Stimulated activated CD8-positive, alpha-beta memory T cell treated with anti-CD3 and anti-CD28 coated beads, Interleukin-2, amount 100 ng/mL, for 1 hour (primary cell): ENCODE measurements around the gene NFIA.

Source experiments
- DNase-seq, 2 donors: peaks; one replicate each; pipeline ENCODE4 v3.0.0-alpha.2; 2020; ENCODE audit warnings: low read depth in 2 of 2

NFIA gene

DNA sequence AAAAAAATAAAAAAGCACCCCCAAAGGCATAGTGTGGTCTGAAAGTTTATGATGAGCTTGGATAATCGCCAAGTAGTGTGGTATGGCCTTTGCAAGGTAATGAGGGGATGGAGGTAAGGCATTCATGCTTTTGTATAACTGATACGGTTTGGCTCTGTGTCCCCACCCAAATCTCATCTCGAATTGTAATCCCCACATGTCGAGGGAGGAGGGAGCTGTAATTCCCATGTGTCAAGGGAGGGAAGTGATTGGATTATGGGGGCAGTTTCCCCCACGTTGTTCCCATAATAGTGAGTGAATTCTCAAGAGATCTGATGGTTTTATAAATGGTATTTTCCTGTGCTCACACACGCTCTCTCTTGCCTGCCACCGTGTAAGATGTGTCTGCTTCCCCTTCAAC lies 215.5 kb downstream of the NFIA start:
- no peak for DNase-seq

DNA sequence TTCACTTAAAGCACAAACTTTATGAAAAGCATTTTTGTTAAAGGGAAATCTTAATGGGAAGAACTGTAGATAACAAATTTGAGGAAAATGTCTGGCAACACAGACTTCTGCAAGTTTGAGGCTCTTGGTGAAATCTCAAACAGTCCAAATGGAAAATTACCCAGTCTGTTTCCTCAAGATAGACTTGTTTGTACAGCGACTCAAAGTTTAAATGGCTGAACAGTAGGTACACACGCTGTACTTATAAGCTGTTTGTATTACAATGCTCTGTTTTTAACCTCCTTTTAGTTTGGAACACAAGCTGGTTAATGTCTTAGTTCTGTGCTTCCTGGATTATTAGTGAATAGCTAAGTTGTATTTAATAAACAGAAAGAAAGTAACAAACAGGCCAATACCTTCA lies 217.1 kb downstream of the NFIA start:
- DNase-seq: no peak

DNA sequence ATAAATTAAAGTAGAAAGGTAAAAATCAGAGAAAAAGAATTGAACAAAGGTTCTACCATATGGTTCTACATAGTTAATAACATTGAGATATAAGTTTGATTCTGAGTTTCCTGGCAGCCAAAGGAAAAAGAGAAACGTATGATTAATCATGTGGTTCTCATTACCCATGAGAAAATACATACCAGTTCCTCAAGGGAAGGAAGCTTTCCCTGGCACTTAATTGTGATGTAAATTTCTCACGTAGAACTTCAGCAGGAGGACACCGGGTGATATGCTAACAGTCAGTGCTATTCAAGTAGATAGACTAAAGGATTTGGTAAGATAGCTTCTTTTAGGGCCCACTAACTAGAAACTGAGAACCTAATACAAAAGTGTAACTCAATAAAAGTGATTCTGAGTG lies 218.5 kb downstream of the NFIA start:
- DNase-seq: no peak

- no peak for DNase-seq
These were observed 219.7 kb downstream of the NFIA start for GRCh38 chr1:61301824-61302657.

DNA sequence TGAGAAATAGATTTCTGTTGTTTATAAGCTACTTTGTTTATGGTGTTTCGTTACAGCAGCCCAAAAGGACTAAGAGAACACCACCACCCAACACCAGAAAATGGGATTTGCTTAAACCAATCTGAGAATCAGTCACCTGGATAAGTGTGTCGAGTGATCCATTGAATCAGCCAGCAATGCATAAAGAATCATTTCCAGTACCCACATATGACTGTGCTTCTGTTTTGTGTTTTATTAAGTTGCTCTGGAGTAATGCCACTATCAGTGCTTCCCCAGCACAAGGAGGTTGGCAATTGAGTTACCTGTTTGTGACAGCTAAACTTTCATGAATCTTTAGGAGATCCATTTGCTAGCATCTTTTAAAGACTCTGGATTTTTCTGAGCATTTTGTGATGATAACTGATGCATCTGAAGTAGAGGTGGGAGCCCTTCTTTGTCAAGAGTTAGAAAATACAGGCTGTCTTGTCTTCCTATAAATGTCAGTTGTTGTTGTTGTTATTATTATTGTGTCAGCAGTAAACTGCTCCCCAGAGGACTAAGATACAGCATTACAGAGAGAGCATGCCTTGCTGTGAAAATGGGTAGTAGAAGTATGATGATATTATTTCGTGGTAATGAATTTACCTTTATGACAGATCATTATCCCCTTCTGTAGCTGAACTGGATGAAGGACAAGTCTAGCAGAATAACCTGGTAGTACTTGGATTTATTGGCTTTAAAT lies 225.2 kb downstream of the NFIA start:
- DNase-seq: no peak

- no peak for DNase-seq
These were observed 227.7 kb downstream of the NFIA start for GRCh38 chr1:61310057-61310456.

- no peak for DNase-seq
These were observed 228.2 kb downstream of the NFIA start for GRCh38 chr1:61310538-61310937.

DNA sequence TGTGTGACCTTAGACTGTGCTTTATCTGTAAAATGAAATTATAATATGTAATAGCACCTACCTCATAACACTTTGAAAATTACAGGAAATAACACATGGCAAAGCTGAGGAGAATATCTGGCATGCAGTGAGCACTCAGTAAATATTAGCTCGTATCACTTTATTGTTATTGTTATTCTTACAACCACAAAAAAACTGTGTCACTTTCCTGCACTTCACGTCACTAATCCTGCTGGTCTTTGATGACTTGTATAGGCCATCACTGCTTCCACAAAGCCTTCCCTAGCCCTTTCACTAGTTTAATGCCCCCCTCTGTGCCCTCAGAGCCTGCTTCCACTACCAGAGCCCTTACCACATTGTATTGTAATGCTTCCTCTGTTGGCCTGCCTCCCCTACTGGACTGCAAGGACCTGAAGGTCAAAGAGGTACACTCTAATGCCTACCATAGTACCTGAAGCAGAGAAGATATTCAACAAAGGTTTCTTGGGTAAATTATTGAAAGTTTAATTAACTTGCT lies 231.6 kb downstream of the NFIA start:
- no peak for DNase-seq

DNA sequence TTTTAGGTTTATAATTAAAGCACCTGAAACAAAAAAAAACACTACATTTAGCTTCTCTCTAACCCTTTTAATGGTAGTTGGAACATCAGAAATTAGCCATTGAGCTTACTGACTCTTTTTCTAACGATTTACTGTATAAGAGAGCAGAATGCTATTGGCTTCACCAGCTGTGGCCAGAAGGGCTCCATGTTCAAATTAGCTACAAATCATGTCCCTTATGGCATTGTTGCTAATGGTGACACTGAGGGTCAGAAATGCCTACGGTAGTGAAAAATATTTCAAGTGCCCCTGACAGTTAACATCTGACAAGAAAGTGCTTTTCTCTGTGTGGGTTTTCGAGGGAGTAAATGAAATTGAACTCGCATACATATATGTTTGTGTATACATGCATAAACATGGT lies 232.7 kb downstream of the NFIA start:
- no peak for DNase-seq

DNA sequence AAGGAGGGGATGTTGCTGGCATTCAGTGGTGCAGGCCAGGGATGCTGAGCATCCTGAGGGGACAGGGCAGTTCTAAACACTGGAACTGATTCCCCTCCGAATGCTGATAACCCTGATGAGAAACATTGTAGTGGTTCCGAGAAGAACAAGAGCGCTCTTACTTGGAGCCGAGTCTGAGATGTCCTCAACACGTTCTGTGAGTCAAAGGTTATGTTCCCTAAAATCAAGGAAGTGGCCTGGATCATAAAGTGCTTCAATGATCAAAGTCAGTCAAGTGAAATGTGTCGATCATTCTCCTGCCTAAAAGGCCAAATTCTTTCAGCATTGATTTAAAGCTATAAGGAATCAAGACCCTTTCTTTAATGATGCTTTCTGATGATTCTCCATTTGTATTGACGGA lies 234.1 kb downstream of the NFIA start:
- no peak for DNase-seq

DNA sequence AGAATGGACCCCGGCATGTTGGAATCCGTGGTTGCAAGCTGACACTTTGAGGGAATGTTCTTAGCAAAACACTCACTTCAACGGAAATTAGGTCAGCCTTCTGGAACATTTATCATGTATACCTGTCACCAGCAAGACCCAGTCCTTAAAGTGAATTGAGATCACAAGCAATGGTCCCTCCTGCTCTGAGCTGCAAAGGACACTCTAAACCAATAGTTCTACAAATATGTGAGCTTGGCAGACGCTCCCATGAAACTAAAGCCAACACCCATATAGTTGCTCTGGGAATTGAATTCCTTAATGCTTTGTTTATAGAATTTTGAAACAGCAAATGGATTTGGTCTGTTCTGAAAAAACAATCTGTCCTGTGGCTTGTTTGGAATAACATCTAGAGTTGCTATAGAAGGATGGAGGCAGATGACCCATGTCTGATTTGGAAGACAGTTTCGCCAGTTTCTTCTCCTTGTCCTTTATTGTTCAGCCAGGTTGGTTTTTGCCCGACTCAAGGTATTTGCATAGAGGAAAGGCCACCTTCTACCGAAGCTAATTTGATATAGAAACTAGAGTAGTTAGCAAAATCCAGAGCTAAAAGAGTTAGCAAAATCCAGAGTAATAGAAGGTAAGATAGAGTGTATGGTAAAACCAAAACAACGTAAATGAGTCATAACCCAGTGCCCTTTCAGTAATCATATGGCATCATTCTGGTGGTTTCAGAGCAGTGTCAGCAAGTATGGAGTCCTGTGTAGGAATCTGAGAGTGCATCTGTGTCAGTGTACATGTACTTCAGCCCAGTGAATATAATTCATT lies 236.2 kb downstream of the NFIA start:
- DNase-seq: no peak

- no peak for DNase-seq
These were observed 238.2 kb downstream of the NFIA start for GRCh38 chr1:61320575-61320974.

GRCh38 chr1:61322008-61322744 lies 239.8 kb downstream of the NFIA start:
- DNase-seq: no peak

- DNase-seq: no peak
These were observed 240.4 kb downstream of the NFIA start for GRCh38 chr1:61322769-61323168.

- no peak for DNase-seq
These were observed 241.4 kb downstream of the NFIA start for GRCh38 chr1:61323681-61324328.

DNA sequence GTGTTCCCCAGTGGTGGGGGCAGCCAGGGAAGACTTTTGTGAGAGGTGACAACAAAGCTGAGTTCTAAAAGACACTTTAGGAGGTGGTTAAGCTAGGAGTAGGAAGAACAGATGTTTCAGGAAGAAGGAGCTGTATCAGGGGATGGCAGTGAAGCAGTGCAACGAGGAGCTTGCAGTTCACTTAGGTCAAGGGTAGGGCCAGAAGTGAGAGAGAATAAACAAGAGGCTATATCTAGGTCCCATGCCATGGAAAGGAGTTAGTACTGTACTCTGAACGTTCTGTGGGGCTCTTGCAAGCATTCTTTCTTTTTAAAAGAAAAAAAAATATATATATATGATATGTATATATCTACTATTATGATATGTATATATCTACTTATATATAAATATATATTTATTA lies 244.4 kb downstream of the NFIA start:
- no peak for DNase-seq

DNA sequence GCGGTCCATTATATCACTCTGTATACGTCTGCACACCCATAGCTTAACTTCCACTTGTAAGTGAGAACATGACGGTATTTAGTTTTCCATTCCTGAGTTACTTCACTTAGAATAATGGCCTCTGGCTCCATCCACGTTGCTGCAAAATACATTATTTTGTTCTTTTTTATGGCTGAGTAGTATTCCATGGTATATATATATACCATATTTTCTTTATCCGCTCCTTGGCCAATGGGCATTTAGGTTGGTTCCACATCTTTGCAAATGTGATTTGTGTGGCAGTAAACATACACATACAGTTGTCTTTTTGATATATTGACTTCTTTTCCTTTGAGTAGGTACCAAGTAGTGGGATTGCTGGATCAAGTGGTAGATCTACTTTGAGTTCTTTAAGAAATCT lies 245.1 kb downstream of the NFIA start:
- no peak for DNase-seq

GRCh38 chr1:61329556-61329955 lies 247.2 kb downstream of the NFIA start:
- no peak for DNase-seq

DNA sequence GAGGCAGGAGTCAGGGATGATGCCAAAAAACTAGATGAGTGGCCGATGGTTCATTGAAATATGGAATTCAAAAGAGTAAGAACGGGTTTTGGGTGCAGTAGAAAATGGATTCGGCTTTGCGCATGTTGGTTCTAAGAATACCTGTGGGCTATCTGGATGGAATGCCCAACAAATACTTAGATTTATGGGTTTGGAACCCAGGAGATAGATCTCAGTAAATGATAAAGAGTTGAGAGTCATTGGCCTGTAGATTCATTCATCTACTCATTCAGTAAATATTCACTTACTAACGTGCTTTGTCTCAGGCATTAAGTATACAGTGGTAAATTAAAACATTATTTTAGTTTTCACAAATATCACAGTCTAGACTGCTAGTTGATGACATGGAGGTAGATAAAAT lies 247.7 kb downstream of the NFIA start:
- DNase-seq: no peak

GRCh38 chr1:61330571-61330970 lies 248.2 kb downstream of the NFIA start:
- DNase-seq: no peak

DNA sequence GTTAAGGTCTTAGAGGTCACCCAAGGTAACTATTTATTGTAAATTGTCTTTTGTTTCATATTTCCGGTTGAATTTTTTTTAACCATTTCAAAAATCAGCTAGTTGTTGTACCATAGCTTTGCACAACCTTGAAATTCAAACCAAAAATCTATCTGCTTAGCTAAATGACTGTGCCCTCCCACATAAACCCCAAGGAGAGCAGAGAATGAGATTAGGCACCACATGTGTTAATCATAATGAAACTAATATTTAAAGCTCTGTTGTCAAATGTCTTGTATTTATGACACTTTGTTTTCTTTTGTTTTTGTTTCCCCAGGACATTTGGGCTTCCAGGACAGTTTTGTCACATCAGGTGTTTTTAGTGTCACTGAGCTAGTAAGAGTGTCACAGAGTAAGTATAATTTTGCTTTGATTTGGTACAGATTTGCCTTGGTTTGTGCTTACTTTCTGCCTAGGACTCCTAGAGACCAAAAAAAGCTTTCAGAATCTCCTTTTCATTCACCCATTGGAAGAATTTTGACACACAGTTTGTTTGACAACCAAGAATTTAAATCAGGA lies 249.9 kb downstream of the NFIA start:
- DNase-seq: no peak
